Ureter (tissue), 1 donor: ENCODE data around the gene CUL3. TPM values are rescaled to one million over a fixed set of nuclear protein-coding genes. Genes with fewer than 3 reads are reported as not detected.

Experiments used
- DNase-seq: peaks from one replicate; pipeline ENCODE4 v3.0.0-alpha.2; 2020; ENCODE audit warnings: low spot score
- total RNA-seq: library from RNA; stranded (reverse); gene quantifications from one replicate; pipeline ENCODE4 v1.2.4, GENCODE V29; 2023
- donor health status: DM: yes; HTN: yes; CAD: no.

The CUL3 gene
- total RNA-seq, 1 donor from 2014 or later = 89.5 TPM

DNA sequence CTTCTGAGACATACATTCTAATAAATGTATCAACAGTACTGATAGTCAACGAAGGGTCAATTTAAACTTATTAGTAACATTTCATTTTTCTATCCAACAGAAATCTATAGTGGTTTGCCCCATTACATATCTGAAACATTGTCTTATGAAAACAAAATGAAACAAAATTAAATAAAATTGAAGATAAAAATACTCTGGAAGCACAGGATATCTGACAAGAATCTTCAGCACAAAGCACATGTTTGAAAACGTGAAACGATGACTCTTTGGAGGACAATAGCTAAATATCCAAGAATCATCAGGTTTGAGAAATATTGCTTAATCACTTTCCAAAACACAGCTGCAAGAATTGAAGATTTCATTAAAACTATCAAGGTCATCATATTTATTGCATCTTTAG, 112.3 kb downstream of the CUL3 start:
- no peak for DNase-seq

DNA sequence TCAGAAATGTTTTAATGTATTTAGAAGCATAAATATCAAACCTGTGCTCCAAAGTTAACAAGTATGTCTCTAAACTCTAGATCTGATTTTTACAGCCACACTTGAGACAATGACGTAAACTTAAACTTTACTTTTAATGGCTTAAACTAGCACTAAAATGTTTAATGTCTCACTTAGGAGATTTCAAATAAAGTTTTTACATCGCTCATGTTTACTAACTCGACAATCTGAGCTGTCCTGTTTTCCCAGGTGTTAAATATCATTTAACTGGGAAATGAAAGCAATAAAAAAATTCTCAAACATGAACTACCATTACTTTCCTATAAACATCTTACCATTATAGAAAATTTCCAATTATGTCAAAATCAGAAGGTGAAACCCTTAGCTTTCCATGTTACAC, 113.0 kb downstream of the CUL3 start:
- no peak for DNase-seq

DNA sequence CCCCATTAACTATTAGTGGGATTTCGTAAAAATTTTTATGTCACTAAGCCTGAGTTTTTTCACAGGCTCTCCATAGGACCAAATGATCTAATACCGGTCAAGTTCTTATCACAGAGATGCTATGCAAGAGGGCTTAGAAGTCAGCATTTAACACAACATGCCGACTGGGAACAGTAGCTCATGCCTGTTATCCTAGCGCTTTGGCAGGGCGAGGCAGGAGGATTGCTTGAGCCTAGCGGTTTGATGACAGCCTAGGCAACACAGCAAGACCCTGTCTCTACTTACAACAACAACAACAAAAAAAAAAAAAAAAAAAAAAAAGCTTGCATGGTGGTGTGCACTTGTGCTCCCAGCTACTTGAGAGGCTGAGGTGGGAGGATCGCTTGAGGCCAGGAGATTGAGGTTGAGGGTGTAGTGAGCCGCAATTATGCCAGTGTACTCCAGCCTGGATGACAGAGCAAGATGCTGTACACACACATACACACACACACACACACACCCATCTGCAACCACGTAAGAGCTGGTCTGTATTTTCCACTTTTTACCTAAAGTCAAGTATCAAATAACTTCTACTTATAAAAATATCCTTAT, 115.7 kb downstream of the CUL3 start:
- DNase-seq = no peak

DNA sequence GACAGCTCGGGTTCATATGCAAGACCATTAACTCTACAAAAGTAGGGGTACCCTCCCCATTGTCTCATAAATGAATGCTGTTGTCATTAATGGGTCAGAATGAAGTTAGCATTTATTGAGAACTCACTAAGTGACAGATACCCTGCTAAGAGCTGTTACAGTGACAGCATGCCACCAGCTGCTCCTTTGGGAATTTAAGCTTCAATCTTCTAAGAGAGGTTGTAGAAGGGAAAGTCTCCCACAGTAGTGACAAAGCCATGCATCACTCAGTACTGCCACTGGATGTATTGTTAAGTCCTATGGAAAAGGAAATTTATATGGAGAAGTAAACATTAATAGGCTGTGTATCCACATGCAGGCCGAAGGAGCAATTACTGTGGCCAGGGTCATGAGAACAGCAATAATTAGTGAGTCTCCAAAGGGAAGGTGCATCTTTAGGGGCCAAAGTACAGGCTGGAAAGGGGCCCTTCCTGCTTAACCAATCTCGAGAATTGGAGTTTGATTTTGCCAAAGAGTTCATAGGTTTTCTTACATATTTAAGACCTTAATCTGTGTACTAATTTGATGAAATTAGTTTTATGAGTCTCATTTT, 118.8 kb downstream of the CUL3 start:
- no peak for DNase-seq

DNA sequence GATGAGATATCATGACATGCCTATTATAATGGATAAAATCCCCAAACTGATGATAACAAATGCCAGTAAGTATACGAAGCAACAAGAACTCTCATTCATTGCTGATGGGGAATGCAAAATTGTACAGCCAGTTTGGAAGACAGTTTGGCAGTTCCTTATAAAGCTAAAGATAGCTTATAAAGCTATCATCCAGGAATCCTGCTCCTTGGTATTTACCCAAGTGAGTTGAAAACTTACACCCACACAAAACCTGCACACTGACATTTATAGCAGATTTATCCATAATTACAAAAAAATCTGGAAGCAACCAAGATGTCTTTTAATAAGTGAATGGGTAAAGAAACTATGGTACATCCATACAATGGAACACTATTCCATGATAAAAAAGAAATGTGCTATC, 123.8 kb downstream of the CUL3 start:
- no peak for DNase-seq

DNA sequence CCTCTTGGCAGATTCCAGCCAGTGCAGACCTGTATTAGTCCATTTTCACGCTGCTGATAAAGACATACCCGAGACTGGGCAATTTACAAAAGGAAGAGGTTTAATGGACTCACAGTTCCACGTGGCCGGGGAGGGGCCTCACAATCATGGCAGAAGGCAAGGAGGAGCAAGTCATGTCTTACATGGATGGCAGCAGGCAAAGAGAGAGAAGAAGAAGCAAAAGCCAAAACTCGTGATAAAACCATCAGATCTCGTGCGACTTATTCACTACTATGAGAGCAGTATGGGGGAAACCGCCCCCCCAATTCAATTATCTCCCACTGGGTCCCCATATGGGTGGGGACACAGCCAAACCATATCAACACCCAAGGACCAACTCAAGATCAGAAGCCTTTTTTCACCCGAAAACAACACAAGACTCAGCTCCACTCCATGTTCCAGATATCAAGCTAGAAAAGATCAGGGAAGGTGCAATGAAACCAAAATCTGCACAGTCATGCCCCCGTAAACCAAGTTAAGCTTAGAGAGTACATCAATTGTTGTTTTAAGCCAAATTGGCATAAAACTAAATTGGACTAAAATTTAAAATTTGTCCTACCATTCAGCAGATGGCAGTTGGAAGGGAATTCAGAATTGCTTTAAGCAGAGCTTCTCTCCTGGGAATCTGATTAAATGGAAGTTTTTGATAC, 127.6 kb downstream of the CUL3 start:
- DNase-seq = no peak

DNA sequence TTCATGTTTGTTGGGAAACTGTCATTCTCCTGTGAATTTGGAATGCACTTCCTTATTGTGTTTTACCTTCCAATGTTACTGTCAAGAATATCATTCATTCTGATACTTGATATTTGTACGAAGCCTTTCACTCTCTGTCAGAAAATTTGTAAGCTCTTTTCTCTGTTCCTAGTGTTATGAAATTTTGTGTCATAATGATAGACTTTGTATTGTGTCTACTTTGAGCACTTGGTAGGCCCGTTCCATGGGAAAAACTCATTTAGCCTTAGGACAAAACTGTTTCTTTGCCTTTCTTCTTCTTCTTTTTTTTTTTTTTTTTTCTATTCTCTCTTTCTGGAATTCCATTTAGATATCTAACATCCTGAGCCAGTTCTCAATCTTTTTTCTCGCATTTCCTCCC, 131.3 kb downstream of the CUL3 start:
- no peak for DNase-seq

DNA sequence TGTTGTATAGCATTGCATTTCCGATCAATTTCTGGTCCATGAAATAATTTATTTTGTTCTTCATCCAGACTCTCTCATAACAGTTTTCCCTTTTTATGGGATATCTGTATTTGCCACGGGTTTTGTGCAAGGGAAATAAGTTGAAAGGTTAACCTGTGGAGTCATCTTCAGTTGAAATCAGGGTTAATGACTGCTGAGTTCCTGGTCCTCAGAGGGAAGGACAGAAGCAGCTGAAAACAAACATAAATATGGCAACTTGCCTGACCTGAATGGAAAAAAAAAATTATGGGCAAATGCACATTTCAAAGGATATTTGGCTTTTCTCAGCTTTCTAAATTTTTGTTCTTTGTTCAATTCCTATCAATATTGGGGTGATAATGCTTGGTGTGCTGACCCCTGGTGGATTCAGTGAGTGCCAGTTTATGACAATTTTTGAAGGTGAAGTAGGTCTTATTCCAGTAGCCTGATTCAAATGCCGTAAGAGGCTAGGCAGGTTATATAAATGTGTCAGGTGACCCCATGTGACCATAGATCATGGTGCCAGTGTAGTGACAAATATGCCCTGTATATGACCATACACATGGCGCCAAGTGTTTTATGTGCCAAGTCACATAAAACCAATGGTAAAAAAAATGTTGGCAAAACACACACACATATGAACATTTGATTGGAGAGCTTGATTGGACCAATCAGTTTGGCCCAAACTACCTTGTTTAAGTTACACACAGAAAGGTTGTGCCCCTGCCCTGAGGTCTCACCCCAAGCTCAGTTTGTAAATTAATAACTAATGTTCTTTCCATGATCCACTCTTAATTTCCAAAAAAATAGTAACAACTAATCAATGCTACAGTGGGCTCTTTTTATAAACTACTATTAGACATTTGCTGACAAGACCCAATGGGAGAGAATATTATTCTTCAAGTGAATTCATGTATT, 135.7 kb downstream of the CUL3 start:
- no peak for DNase-seq

DNA sequence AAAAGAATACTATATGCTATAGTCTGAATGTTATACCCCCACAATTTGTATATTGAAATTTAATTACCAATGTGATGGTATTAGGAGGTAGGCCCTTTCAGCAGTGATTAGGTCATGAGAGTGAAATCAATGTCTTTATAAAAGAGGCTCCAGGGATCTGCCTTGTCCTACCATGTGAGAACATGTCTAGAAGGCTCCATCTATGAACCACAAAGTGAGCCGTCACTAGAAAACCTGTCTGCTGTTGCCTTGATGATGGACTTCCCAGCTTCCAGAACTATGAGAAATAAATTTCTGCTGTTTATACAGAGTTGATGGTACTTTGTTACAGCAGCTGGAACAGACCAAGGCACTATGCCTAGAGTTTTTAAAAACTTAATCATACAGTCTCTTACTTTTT, 136.9 kb downstream of the CUL3 start:
- no peak for DNase-seq

DNA sequence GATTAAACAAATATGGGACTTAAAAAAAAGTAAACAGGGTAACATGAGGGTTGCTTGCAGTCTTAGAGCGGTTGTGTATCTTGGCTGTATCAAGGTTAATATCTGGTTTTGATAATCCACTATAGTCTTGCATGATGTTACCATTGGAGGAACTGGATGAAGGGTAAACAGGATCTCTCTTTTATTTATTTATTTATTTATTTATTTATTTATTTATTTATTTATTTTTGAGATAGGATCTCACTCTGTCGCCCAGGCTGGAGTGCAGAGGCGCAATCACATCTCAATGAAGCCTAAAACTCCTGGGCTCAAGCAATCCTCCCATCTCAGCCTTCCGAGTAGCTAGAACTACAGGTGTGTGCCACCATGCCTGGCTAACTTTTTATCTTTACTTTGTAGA, 140.4 kb downstream of the CUL3 start:
- no peak for DNase-seq

DNA sequence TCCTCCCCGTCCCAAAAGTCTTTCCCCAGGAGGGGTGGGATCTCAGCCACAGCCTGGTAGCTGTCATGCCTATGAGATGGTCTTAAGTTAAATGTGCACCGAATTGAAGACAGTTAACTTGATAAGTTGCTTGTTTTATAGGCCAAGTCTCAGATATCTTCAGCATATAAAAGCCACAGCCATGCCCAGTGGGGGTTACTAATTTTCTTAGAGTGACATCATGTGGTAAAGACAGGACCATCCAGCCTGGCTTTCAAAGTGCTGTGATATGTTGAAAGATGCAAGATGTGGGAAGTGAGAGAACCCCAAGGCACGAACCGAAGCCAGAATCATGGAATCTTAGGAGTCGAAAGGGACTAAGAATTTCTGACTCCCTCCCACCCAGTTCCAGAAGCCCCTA, 141.1 kb downstream of the CUL3 start:
- no peak for DNase-seq

DNA sequence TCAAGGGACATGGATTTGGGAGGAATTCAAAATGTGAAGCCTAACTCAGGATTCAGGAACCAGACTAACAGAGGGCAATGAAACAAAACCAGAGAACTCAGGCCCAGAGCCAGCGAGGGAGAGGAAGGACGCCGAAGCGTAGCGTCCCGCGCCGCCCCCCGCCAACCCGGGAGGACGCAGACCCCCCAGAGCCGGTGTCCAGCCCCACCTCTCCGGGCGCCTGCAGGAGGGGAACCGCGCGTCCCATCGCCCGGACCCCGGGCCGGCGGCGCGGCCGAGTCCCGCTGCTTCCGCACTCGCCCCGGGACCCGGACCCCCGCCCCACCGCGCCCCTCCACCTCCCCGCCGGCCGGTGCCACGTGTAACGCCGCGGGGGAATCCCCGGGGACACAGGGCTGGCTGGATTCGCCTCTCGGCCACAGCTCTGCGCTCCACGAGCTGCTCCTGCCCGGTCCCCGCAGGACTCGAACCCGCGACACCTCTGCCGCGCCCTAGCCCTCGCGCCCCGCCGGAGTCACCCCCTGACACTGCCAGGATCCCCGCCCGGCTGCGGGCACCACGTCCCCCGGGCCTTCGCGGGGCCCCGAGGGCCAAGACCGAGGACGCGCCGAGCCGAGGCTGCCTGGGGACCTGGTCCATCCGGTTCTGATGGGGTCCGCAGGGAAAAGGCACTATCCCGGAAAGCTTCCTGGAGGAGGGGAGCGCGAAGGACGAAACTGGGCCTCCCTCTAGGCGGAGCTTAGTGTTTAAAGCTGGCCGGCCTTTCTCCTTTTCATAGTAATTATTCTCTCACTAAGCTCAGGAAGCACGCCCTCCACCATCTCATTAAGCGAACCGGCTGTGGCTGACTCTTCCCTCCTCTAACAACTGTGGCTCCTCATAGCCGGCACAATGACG, 142.8 kb downstream of the CUL3 start:
- DNase-seq = no peak

DNA sequence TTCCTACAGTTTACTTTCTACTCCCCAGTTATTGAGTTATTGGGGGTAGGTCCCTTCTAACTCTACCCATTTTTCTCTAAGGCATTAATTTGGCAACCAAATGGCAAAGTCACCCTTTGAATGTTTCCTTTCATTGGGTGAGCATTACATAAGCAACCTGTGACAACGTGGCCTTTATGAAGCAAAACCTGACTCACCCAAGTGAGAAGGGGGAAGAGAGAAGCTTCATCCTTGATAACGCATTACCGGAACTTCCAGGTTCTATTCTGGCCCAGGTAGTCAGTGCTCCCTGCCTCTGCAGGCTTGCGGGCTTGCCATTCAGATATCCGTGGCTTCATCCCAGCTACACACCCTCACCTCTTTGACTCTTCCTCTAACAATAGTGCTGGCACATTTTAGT, 144.2 kb downstream of the CUL3 start:
- no peak for DNase-seq

DNA sequence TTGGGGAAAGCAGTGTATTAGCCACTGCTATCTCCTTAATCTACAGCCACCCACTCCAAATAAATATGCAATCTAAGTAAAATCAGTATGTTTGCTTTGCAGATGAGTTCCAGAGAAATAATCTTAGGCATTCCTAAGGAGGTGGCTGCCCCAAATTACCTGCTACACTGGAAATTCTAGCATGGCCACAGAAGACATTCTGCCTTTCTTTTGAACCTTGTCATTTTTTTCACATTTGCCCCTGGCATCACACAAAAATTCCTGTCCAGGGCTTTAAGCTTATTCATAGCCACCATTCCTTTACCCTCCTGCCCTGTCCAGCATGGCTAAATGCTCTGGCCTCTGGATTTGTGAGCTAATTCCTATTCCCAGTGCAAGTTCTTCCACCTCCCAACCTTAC, 146.4 kb downstream of the CUL3 start:
- DNase-seq = no peak

DNA sequence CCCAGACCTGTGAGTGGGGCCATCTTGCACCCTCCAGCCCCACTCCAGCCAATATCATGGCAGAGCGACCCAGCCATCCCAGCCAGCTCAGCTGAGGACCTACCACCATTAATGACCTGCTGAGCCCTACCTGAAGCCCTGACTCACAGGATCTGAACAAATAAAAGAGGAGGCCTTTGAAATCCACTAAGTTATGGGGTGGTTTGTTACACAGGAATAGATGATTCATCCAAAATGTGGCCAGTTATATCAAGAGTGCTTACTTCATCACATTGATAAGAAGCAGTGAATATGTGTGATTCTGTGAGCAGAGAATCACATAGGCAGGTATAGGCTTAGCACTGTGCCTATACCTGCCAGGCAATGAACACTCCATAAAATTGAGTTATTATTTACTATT, 148.5 kb downstream of the CUL3 start:
- DNase-seq = no peak

DNA sequence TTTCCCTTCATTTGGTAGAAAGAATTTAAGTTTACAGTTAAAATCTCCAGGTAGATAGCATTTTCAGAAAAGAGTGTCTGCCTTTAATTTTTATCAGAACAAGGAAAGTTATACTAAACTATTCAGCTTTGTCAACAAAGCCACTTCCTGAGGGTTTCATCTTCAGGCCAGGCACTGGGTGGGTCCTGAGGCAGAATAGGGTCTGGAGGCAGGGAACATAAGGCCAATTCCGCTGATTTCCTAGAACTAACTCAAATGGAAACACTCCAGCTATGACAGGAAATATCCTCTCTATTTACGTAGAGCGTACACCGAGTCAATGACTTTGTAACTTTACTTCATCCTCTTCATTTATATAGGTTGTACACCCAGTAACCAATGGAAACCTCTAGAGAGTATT, 150.5 kb downstream of the CUL3 start:
- no peak for DNase-seq

DNA sequence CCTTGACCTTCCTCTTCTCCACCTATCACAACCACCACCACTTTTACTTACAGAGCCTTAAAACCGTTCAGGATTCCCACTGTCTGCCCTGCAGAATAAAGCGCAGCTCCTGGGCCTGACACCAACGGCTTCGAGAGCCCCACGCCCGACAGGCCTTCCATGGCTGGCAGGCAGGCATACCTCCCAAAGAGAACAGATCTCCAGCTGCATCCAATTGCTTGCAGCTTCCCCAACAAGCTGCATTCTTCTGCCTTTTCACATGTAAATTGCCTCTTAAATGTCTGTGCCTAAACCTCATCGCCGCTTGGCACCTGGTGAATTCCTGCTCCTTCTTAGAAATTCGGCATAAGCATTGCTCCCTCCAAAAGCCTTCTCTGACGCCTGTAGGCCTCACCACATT, 151.7 kb downstream of the CUL3 start:
- DNase-seq = no peak

DNA sequence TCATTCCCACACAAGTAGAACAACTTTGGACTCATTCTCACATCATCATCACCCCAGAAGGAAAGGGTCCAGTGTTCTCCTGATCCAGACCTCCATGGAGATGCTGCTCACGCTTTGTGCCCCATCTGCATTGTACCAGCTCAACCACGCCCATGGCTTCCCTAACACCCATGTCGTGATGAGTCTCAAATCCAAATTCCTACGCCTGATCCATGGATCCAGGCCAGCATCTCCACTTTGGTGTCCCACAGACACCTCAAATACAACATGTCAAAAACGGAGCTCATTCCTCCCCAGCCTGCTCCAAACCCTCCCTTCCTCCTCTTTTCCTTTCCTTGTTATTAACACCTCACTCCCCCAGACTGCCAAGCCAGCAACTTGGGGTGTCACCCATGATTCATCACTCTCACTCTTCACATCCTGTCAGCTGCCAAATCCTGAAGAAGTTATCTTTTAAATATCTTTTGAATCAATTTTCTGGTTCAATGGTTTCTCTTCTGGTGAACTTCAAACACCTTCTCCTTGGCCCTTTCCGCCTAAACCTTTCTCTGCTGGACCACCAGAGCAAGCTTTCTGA, 153.1 kb downstream of the CUL3 start:
- no peak for DNase-seq

DNA sequence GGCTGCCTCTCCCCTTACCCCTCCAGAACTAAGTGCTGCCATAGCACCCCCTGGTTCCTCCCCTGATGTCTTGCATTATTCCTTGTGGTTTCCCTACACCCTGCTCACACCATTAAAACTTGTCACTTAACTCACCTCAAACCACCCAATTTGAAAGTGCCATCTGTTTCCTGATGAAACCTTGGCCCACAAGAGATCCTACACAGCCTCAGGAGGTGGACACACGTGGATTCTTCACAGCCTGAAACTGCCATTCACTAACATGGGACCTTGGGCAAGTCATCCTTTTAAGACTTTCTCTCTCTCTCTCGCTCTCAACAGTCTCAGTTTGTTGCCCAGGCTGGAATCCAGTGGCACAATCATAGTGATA, 155.7 kb downstream of the CUL3 start:
- no peak for DNase-seq

DNA sequence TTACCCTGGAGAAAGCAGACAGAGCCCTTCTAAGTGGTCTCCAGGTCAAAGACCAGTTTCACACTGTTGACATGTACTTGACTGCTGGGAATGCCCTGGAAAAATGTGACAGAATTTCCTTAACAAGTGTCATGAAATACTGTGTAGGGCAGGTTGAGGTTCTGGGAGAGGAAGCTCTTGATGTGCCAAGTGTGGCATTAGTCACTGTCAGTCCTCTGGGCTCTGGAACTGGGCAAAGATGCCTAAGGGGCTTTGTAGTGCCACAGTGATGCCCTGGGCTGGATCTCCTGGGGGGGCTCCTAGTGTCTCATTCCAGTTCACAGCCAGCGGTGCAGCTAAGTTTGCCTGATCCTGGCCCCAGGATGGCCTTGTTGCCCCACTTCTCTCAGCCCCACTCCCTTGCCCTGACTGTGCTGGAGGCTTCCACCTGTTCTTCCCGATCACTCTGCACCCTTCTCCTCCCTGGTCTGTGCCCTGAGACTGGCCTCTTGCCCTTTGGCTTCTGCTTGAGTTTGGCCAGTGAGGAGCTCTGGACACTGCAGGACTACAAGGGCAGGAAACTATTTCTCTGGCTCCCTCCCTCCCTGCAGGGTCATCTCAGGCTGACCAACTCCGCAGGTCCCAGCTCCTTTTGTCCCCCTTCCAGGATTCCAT, 156.2 kb downstream of the CUL3 start:
- DNase-seq = no peak

DNA sequence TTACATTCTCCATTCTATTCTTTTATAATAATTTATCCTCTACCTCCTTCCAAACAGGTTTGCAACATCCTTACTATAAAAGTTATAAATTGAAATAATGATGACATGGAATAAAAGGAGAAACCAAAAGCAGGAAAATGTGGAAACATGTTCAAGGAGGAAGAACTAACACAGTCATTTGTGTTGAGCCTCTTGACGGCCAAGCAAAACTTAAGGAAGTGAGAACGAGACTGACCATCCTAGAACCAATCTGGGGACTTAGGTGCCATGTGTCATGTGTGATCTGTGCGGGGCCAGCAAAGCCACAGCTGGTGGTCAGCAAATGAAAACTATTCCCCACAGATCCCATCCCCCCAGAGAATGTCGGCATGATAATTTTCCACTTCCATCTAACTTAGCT, 157.7 kb downstream of the CUL3 start:
- DNase-seq = no peak
